ENCODE data around the gene ZP1. TPM values are rescaled to one million over a fixed set of nuclear protein-coding genes. Genes with fewer than 3 reads are reported as not detected.
A peak's percentile ranks its signal among the peaks of the same experiment; 100 is the strongest.

ZP1 gene
- total and polyA plus RNA-seq, 4 donors: 0.04 TPM; not detected in 3

- Histone ChIP-seq H3K27me3 (ENCODE audit: control insufficient read depth in 3 of 3, insufficient read depth in 3 of 3, low read length in 2 of 3) (no peaks in the 10 kb centered on the region), H3K36me3 (ENCODE audit: control insufficient read depth in 4 of 4, insufficient read depth in 4 of 4, low read length in 4 of 4) (no peaks in the 10 kb centered on the region), H3K27ac (ENCODE audit: low read depth in 1 of 2, low read length in 1 of 2) (peak within 1 kb of the TSS; percentile 83 to 93), H3K9me3 (ENCODE audit: control insufficient read depth in 4 of 4, insufficient read depth in 3 of 4, low read length in 3 of 4) (no peaks in the 10 kb centered on the region), H3K4me1 (ENCODE audit: control insufficient read depth in 5 of 5, insufficient read depth in 5 of 5, low read length in 5 of 5) (peaks cover 7 to 29% (median 17%) of the 10 kb centered on the region in 5 donors), H3K4me3 (peak within 1 kb of the TSS; percentile 81), H3K9ac (ENCODE audit: insufficient read depth in 1 of 2, low read length in 2 of 2) (peak within 1 kb of the TSS; percentile 29 to 94)
- TF ChIP-seq CTCF (IDR thresholded peaks at IDR 0.05; ENCODE audit: control extremely low read depth, extremely low read depth): no peak
- ATAC-seq (ENCODE audit: insufficient read depth, low FRiP score): peak; percentile 77
- WGBS, 2 donors: 0% methylated on average over 51 to 70 of the region's 70 CpGs
- peak; percentile 92 to 97 (median 97) for DNase-seq
Observed at GRCh38 chr11:60913793-60914632, 46.7 kb downstream of the ZP1 start, which contains the start of gene TMEM109. Gene TMEM109 (plus strand): TSS chr11:60914158. CDS start chr11:60919694, 5,536 bp downstream.

- Histone ChIP-seq H3K36me3 (ENCODE audit: control insufficient read depth in 4 of 4, insufficient read depth in 4 of 4, low read length in 4 of 4) (peaks cover 0 to 4% (median 2%) of the 10 kb centered on the region in 4 donors), H3K4me3 (peak overlapping the region; percentile 81), H3K4me1 (ENCODE audit: control insufficient read depth in 5 of 5, insufficient read depth in 5 of 5, low read length in 5 of 5) (peaks cover 7 to 29% (median 17%) of the 10 kb centered on the region in 5 donors), H3K27ac (ENCODE audit: low read depth in 1 of 2, low read length in 1 of 2) (peak overlapping the region; percentile 83 to 93), H3K27me3 (ENCODE audit: control insufficient read depth in 3 of 3, insufficient read depth in 3 of 3, low read length in 2 of 3) (no peaks in the 10 kb centered on the region), H3K9ac (ENCODE audit: insufficient read depth in 1 of 2, low read length in 2 of 2) (peak overlapping the region; percentile 16 to 73), H3K9me3 (ENCODE audit: control insufficient read depth in 4 of 4, insufficient read depth in 3 of 4, low read length in 3 of 4) (no peaks in the 10 kb centered on the region)
- DNase-seq (peak; percentile 40 to 51 (median 51)), ATAC-seq (ENCODE audit: insufficient read depth, low FRiP score) (peak; percentile 42)
- no peak for TF ChIP-seq CTCF (IDR thresholded peaks at IDR 0.05; ENCODE audit: control extremely low read depth, extremely low read depth)
- WGBS, 2 donors: 1 to 2% methylated on average over 31 of the region's 31 CpGs
Observed at GRCh38 chr11:60914633-60915247, 47.4 kb downstream of the ZP1 start.

- H3K4me3 ChIP-seq: no peak overlapping the region
- peak; percentile 57 to 65 (median 59) for DNase-seq
- peak overlapping the region in 1 of 2 donors; percentile 73 for H3K9ac ChIP-seq (ENCODE audit: insufficient read depth in 1 of 2, low read length in 2 of 2)
- no peaks in the 10 kb centered on the region for H3K9me3 ChIP-seq (ENCODE audit: control insufficient read depth in 4 of 4, insufficient read depth in 3 of 4, low read length in 3 of 4)
- peak overlapping the region; percentile 59 to 83 for H3K27ac ChIP-seq (ENCODE audit: low read depth in 1 of 2, low read length in 1 of 2)
- H3K4me1 ChIP-seq (ENCODE audit: control insufficient read depth in 5 of 5, insufficient read depth in 5 of 5, low read length in 5 of 5): peaks cover 7 to 29% (median 17%) of the 10 kb centered on the region in 5 donors
- WGBS, 2 donors: 4 to 5% methylated on average over 17 of the region's 17 CpGs
- peaks cover 2 to 7% (median 3%) of the 10 kb centered on the region in 4 donors for H3K36me3 ChIP-seq (ENCODE audit: control insufficient read depth in 4 of 4, insufficient read depth in 4 of 4, low read length in 4 of 4)
- peak; percentile 22 for TF ChIP-seq CTCF (IDR thresholded peaks at IDR 0.05; ENCODE audit: control extremely low read depth, extremely low read depth)
- peak; percentile 57 for ATAC-seq (ENCODE audit: insufficient read depth, low FRiP score)
- no peaks in the 10 kb centered on the region for H3K27me3 ChIP-seq (ENCODE audit: control insufficient read depth in 3 of 3, insufficient read depth in 3 of 3, low read length in 2 of 3)
Observed at GRCh38 chr11:60915248-60915914, 48.0 kb downstream of the ZP1 start.

All from lung (tissue), 12 donors.